H1 (cell line): Measurements from ENCODE around the gene CAV1. TPM values are rescaled to one million over a fixed set of nuclear protein-coding genes. Genes with fewer than 3 reads are reported as not detected.

Experiments used
- ATF2 ChIP-seq: IDR thresholded peaks from 2 replicates; pipeline ENCODE4 v1.6.1; 2012; ENCODE audit warnings: low read length, inconsistent platforms
- CHD2 ChIP-seq: IDR thresholded peaks from 2 replicates; pipeline ENCODE4 v1.6.1; 2012; ENCODE audit warnings: low read length, improper control_type of control experiment
- HDAC6 ChIP-seq: IDR thresholded peaks from one replicate; pipeline ENCODE4 v1.7.1; 2012; ENCODE audit warnings: low read depth, mild to moderate bottlenecking, inconsistent platforms, low read length, moderate library complexity
- NRF1 ChIP-seq: IDR thresholded peaks from 2 replicates; pipeline ENCODE4 v1.6.1; 2011; ENCODE audit warnings: mild to moderate bottlenecking, low read depth, low read length, improper control_type of control experiment
- SP2 ChIP-seq: IDR thresholded peaks from 2 replicates; pipeline ENCODE4 v1.6.1; 2012; ENCODE audit warnings: mild to moderate bottlenecking, low read length, inconsistent platforms
- polyA plus RNA-seq, 7 experiments: library from polyadenylated mRNA; depleted of rRNA in 3 of 7; stranded (reverse) in 5 of 7; unstranded in 2 of 7; fragments of >200 nt in 5 of 7; fragments of 200-250 nt in 2 of 7; gene quantifications; 1 replicate in 5 of 7; 2 replicates in 1 of 7; 4 replicates in 1 of 7; pipeline versions ENCODE4 v1.2.1 to v1.2.3, GENCODE V29; 2011 to 2013; ENCODE audit warnings: missing spikeins in 2 of 7, mixed read lengths in 2 of 7
- total RNA-seq: library from RNA; stranded (reverse); fragmentation: NEBNext Ultra II Directional; extraction: Animal tissue kit (Norgen Biotek cat#: 25700); gene quantifications from 2 replicates; pipeline ENCODE4 v1.2.1, GENCODE V29; 2021

CAV1 gene
- total and polyA plus RNA-seq, 2 of the 8 experiments (the other 6 are each of a cell fraction or from before 2014, with no cell fraction given) = 16.3 to 21.8 TPM

DNA sequence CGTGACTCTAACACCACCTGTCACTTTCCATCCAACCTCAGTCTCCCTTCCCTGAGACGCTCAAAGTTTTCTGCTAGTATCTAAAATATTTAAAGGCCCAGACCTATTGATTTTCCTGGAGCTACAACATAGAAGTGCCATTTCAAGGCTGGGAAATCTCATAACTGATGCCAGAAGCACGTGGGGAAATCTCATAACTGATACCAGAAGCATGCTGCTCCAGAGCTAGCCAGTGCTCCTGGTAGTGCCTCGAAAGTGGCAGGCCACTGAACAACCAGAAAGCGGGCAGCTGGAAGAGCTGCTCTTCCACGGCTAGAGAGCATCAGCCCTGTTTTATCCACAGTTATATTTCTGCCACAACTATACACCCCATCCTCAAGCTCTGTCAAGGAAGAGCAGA lies 72.5 kb downstream of the CAV1 start (continued):
- TF ChIP-seq ATF2 (no peak), SP2 (no peak), NRF1 (no peak), HDAC6 (no peak), CHD2 (no peak)
